GM21737 (cell line): ENCODE results near the gene ADPRHL1.

Source experiments
- ATAC-seq: cut with Tn5 transposase; IDR thresholded peaks from one replicate; pipeline ENCODE4 v1.9.1; 2021; ENCODE audit warnings: mild to moderate bottlenecking, moderate library complexity; ENCODE audit not compliant: unreplicated experiment

ADPRHL1 gene

DNA sequence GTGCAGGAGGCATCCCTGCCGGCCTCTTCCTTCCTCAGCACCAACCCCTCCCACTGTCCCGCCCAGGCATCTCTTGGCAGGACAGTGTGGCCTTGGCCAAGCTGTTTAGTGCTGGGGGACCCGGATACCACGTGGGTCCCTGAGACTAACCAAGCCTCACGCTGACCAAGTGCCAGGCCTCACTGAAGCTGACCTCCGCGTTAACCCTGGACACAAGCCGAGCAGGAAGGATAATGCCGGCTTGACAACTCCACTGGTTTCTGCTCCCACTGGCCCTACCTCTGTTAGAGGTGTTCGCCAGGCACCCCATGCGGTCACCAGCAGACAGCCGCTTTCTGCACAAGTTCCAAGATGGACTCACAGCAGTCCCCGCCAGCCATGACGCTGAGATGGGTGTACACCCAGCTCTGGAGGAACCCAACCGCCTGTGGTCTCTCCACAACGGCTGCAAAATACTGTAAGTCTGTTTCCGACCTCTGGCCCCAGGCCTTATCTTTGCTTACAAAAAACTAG, 101.7 kb downstream of the ADPRHL1 start:
- ATAC-seq = no peak

DNA sequence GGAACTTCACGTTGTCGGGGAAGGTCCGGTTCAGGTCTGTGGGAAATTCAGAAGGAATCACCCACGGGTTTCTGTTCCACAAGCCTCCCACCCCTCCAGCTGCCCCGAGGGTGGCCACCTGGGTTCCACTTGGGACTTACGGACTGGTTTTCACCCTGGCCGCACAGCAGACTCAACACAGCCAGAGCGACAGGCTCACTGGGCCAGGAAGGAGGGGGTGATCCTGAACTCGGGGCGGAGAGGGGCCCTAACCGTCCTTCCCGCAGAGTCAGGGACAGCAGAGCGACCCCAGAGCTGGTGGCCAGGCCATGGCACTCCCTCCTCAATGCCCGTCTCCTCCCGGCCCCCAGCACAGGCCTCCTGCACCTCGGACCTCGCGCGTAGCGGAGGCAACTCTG, 102.4 kb downstream of the ADPRHL1 start:
- no peak for ATAC-seq

DNA sequence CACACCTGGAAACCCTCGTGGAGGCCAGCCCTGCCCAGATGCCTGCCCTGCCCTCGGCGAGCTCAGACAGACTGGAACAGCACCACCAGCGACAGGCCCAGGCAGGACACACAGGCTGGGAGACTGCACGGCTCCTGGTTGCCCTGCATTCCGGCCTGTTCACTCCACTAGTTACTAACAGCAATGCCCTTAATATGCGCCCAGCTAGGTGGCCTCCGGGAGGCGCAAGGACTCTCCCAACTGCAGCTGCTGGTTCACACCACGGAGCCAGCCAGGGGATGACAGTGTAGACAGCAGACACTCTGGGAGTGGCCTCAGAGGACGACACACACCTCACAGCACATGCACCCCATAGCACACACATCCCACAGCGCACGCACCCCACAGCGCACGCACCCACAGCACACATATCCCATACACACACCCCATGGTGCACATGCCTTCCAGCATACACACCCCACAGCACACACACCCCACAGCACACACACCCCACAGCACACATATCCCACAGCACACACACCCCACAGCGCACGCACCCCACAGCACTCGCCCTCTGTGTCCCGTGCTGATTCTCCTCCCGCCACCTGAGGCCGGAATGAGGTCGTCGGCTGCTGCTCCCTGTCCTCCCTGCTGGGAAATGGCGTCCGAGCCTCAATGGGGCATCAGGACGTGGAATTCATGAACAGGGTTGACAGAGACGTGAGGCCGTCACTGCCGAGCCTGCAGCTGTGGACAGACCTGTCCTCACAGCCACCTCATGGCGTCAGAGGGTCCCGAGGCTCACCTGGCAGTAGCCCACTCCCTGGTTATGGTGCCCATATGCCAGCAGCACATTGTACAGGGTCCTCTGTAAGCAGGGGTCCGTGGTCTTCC, 103.0 kb downstream of the ADPRHL1 start:
- ATAC-seq = no peak
